HEK293 (cell line): ENCODE data around the gene SLX9.

ENCODE experiments used
- CTCF ChIA-PET: fragments of 350-600 bp; formaldehyde crosslinking; extraction: SDS; loops from one replicate; lab custom pipeline; 2021; ENCODE audit warnings: antibody characterized with exemption; lab: Yijun Ruan, JAX
- POLR2A ChIA-PET: fragments of 300-600 bp; formaldehyde crosslinking; extraction: SDS; loops from one replicate; lab custom pipeline; 2020; ENCODE audit warnings: antibody characterized with exemption, inconsistent platforms; lab: Yijun Ruan, JAX
- H3K27ac ChIP-seq: fragments of 200-500 bp; sonication (Bioruptor generic); 2 replicates; pipeline ENCODE4 v1.5.1; 2014; ENCODE audit warnings: low read depth, low read length, control low read depth, inconsistent platforms; ENCODE audit errors: extremely low read depth
- H3K36me3 ChIP-seq, 2 experiments: fragments of 200-500 bp in 1 of 2; sonication (Bioruptor generic) in 1 of 2; 1 replicate in 1 of 2; 2 replicates in 1 of 2; pipeline ENCODE4 v1.5.1; 2014 to 2017; ENCODE audit warnings: inconsistent platforms in 2 of 2, low read length in 2 of 2; ENCODE audit not compliant: control insufficient read depth in 2 of 2, insufficient read depth in 1 of 2
- H3K4me1 ChIP-seq: fragments of 200-500 bp; sonication (Bioruptor generic); 2 replicates; pipeline ENCODE4 v1.5.1; 2014; ENCODE audit warnings: mild to moderate bottlenecking, low read length, inconsistent platforms; ENCODE audit not compliant: control insufficient read depth, insufficient read depth
- H3K4me3 ChIP-seq: 2 replicates; pipeline ENCODE4 v1.5.1; 2011; ENCODE audit warnings: low read depth, mild to moderate bottlenecking, control low read depth, low read length, moderate library complexity
- H3K9me3 ChIP-seq: fragments of 200-500 bp; sonication (Bioruptor generic); 2 replicates; pipeline ENCODE4 v1.5.1; 2014; ENCODE audit warnings: low read depth, low read length, inconsistent platforms; ENCODE audit not compliant: control insufficient read depth, insufficient read depth
- BCL11B ChIP-seq: fragments of 450-650 bp; formaldehyde crosslinking; IDR thresholded peaks from 2 replicates; pipeline ENCODE4 v1.5.1; 2016; ENCODE audit warnings: low read depth, missing biosample characterization, missing genetic modification characterization
- KLF7 ChIP-seq: fragments of 450-650 bp; formaldehyde crosslinking; IDR thresholded peaks from 2 replicates; pipeline ENCODE4 v1.5.1; 2016; ENCODE audit warnings: missing biosample characterization, missing genetic modification characterization, borderline replicate concordance
- MYNN ChIP-seq: fragments of 450-650 bp; formaldehyde crosslinking; IDR thresholded peaks from 2 replicates; pipeline ENCODE4 v1.5.1; 2016; ENCODE audit warnings: missing biosample characterization, missing genetic modification characterization, borderline replicate concordance
- RBAK ChIP-seq: fragments of 450-650 bp; formaldehyde crosslinking; IDR thresholded peaks from 2 replicates; pipeline ENCODE4 v1.5.1; 2016; ENCODE audit warnings: missing biosample characterization, missing genetic modification characterization
- SETDB1 ChIP-seq: IDR thresholded peaks from one replicate; pipeline ENCODE4 v1.6.1; 2017; ENCODE audit warnings: mild to moderate bottlenecking, low read length, moderate library complexity, mixed read lengths; ENCODE audit not compliant: insufficient read length
- ZBTB49 ChIP-seq: fragments of 450-650 bp; formaldehyde crosslinking; IDR thresholded peaks from 2 replicates; pipeline ENCODE4 v1.5.1; 2016; ENCODE audit warnings: missing biosample characterization, missing genetic modification characterization, low read depth
- ZBTB8A ChIP-seq: fragments of 450-650 bp; formaldehyde crosslinking; IDR thresholded peaks from 2 replicates; pipeline ENCODE4 v1.5.1; 2016; ENCODE audit warnings: missing biosample characterization, missing genetic modification characterization
- ZIC2 ChIP-seq: fragments of 450-650 bp; formaldehyde crosslinking; IDR thresholded peaks from 2 replicates; pipeline ENCODE4 v1.5.1; 2016; ENCODE audit warnings: missing biosample characterization, missing genetic modification characterization
- ZNF133 ChIP-seq: fragments of 450-650 bp; formaldehyde crosslinking; IDR thresholded peaks from 2 replicates; pipeline ENCODE4 v1.5.1; 2016; ENCODE audit warnings: missing biosample characterization, missing genetic modification characterization
- ZNF221 ChIP-seq: fragments of 450-650 bp; formaldehyde crosslinking; IDR thresholded peaks from 2 replicates; pipeline ENCODE4 v1.5.1; 2017; ENCODE audit warnings: missing biosample characterization, missing genetic modification characterization, borderline replicate concordance
- ZNF274 ChIP-seq, 2 experiments: fragments of 200-500 bp in 1 of 2; fragments of 450-650 bp in 1 of 2; sonication (Bioruptor generic) in 1 of 2; formaldehyde crosslinking in 1 of 2; IDR thresholded peaks; 2 replicates each; pipeline versions ENCODE4 v1.5.1 to v1.6.1; 2014 to 2016; ENCODE audit warnings: borderline replicate concordance in 1 of 2, inconsistent platforms in 1 of 2, low read length in 1 of 2, missing biosample characterization in 1 of 2, missing genetic modification characterization in 1 of 2
- ZNF513 ChIP-seq: fragments of 450-650 bp; IDR thresholded peaks from 2 replicates; pipeline ENCODE4 v1.5.1; 2018; ENCODE audit warnings: missing biosample characterization, missing genetic modification characterization
- TF ChIP-seq, protein P1 (sequence below): fragments of 450-650 bp; formaldehyde crosslinking; IDR thresholded peaks from 2 replicates; pipeline ENCODE4 v1.5.1; 2016; ENCODE audit warnings: missing biosample characterization, missing genetic modification characterization, borderline replicate concordance
- TF ChIP-seq, protein P2 (sequence below): fragments of 450-650 bp; formaldehyde crosslinking; IDR thresholded peaks from 2 replicates; pipeline ENCODE4 v1.5.1; 2017; ENCODE audit warnings: missing biosample characterization, missing genetic modification characterization
- TF ChIP-seq, protein P3 (sequence below): fragments of 450-650 bp; formaldehyde crosslinking; IDR thresholded peaks from 2 replicates; pipeline ENCODE4 v1.5.1; 2016; ENCODE audit warnings: missing biosample characterization, missing genetic modification characterization
- TF ChIP-seq, protein P4 (sequence below): fragments of 450-650 bp; formaldehyde crosslinking; conservative IDR thresholded peaks from 2 replicates; pipeline ENCODE4 v1.5.1; 2016; ENCODE audit warnings: low read depth, missing biosample characterization, missing genetic modification characterization

SLX9 gene

DNA sequence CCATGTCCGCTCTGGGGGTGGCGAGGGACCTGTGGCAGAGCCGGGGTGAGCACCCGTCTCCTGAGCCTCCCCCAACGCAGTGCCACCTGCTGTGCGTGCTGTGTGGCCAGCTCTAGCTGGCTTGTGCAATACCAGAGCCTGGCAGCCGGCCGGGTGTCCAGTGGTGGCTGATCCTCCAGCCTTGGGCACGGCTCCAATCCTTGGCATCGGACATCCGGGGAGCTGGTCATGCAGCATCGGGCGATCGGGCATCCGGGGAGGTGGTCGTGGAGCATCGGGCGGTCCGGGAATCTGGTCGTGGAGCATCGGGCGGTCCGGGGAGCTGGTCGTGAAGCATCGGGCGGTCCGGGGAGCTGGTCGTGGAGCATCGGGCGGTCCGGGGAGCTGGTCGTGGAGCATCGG is 8.1 kb downstream of the SLX9 start (continued):
- TF ChIP-seq, protein P1, sequence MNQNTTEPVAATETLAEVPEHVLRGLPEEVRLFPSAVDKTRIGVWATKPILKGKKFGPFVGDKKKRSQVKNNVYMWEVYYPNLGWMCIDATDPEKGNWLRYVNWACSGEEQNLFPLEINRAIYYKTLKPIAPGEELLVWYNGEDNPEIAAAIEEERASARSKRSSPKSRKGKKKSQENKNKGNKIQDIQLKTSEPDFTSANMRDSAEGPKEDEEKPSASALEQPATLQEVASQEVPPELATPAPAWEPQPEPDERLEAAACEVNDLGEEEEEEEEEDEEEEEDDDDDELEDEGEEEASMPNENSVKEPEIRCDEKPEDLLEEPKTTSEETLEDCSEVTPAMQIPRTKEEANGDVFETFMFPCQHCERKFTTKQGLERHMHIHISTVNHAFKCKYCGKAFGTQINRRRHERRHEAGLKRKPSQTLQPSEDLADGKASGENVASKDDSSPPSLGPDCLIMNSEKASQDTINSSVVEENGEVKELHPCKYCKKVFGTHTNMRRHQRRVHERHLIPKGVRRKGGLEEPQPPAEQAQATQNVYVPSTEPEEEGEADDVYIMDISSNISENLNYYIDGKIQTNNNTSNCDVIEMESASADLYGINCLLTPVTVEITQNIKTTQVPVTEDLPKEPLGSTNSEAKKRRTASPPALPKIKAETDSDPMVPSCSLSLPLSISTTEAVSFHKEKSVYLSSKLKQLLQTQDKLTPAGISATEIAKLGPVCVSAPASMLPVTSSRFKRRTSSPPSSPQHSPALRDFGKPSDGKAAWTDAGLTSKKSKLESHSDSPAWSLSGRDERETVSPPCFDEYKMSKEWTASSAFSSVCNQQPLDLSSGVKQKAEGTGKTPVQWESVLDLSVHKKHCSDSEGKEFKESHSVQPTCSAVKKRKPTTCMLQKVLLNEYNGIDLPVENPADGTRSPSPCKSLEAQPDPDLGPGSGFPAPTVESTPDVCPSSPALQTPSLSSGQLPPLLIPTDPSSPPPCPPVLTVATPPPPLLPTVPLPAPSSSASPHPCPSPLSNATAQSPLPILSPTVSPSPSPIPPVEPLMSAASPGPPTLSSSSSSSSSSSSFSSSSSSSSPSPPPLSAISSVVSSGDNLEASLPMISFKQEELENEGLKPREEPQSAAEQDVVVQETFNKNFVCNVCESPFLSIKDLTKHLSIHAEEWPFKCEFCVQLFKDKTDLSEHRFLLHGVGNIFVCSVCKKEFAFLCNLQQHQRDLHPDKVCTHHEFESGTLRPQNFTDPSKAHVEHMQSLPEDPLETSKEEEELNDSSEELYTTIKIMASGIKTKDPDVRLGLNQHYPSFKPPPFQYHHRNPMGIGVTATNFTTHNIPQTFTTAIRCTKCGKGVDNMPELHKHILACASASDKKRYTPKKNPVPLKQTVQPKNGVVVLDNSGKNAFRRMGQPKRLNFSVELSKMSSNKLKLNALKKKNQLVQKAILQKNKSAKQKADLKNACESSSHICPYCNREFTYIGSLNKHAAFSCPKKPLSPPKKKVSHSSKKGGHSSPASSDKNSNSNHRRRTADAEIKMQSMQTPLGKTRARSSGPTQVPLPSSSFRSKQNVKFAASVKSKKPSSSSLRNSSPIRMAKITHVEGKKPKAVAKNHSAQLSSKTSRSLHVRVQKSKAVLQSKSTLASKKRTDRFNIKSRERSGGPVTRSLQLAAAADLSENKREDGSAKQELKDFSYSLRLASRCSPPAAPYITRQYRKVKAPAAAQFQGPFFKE (tag by site-specific recombination) = no peak
- TF ChIP-seq ZNF221 (tag by site-specific recombination) (no peak), ZNF274 (IDR thresholded peaks at IDR 0.05; ENCODE audit: low read length) (no peak), ZNF274 (tag by site-specific recombination; IDR thresholded peaks at IDR 0.05; ENCODE audit: borderline replicate concordance) (no peak), RBAK (tag by site-specific recombination) (no peak), KLF7 (tag by site-specific recombination) (no peak), BCL11B (no peak), ZIC2 (tag by site-specific recombination) (no peak), SETDB1 (no peak), ZBTB49 (tag by site-specific recombination) (no peak), ZBTB8A (tag by site-specific recombination) (no peak), ZNF133 (tag by site-specific recombination) (no peak), MYNN (tag by site-specific recombination) (no peak)
- TF ChIP-seq, protein P2, sequence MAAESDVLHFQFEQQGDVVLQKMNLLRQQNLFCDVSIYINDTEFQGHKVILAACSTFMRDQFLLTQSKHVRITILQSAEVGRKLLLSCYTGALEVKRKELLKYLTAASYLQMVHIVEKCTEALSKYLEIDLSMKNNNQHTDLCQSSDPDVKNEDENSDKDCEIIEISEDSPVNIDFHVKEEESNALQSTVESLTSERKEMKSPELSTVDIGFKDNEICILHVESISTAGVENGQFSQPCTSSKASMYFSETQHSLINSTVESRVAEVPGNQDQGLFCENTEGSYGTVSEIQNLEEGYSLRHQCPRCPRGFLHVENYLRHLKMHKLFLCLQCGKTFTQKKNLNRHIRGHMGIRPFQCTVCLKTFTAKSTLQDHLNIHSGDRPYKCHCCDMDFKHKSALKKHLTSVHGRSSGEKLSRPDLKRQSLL (tag by site-specific recombination) = no peak

DNA sequence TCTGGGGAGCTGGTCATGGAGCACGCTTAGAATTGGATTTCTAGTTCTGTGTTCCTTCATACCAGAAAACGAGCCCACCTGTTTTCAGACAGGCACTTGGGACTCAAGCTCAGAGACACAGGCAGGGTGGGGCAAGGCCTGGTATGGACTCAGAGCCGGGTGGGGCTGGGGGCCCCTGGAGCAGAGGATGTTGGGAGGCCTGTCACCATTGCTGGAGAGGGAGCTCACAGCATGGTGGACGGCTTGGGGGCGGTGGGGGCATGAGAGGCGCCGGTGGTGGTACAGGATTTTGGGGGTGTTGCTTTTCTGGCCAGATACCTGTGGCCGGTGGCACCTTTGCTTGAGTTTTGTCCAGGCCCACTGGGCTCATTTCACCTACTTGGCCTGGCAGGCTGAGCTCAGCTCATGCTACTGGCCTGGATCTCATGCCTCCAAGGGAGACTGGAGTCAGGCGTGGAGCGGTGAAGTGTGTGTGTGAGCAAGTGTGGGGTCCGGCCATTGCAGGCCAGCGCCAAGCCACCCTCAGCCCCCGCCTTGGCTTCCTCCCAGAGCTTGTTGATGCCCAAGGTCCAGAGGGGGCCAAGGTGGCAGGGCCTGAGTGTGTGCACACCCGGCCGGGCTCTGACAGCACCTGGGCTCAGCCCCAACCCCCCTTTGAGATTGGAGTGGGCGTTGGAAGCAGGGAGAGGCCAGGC is 8.7 kb downstream of the SLX9 start:
- ChIA-PET CTCF (interaction anchor here (0.5 to 15.2 kb wide), 15 partner anchors 8 to 933 kb away, joined by 3 to 333 read pairs (median 4); partner anchors contain the start of gene SLX9), POLR2A (interaction anchor here (0.9 to 1.2 kb wide), 2 partner anchors 9 to 189 kb away, joined by 3 to 4 read pairs; partner anchors contain the start of gene SLX9)
- Histone ChIP-seq H3K27ac (no peak overlapping the region), H3K9me3 (no peaks in the 10 kb centered on the region), H3K4me3 (no peak overlapping the region), H3K36me3 (peaks cover 3 to 72% of the 10 kb centered on the region in 2 experiments; a peak in 2 of 3 replicates), H3K4me1 (no peaks in the 10 kb centered on the region)
- TF ChIP-seq, protein P3, sequence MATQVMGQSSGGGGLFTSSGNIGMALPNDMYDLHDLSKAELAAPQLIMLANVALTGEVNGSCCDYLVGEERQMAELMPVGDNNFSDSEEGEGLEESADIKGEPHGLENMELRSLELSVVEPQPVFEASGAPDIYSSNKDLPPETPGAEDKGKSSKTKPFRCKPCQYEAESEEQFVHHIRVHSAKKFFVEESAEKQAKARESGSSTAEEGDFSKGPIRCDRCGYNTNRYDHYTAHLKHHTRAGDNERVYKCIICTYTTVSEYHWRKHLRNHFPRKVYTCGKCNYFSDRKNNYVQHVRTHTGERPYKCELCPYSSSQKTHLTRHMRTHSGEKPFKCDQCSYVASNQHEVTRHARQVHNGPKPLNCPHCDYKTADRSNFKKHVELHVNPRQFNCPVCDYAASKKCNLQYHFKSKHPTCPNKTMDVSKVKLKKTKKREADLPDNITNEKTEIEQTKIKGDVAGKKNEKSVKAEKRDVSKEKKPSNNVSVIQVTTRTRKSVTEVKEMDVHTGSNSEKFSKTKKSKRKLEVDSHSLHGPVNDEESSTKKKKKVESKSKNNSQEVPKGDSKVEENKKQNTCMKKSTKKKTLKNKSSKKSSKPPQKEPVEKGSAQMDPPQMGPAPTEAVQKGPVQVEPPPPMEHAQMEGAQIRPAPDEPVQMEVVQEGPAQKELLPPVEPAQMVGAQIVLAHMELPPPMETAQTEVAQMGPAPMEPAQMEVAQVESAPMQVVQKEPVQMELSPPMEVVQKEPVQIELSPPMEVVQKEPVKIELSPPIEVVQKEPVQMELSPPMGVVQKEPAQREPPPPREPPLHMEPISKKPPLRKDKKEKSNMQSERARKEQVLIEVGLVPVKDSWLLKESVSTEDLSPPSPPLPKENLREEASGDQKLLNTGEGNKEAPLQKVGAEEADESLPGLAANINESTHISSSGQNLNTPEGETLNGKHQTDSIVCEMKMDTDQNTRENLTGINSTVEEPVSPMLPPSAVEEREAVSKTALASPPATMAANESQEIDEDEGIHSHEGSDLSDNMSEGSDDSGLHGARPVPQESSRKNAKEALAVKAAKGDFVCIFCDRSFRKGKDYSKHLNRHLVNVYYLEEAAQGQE = no peak
- TF ChIP-seq ZNF513 = no peak
- TF ChIP-seq, protein P4, sequence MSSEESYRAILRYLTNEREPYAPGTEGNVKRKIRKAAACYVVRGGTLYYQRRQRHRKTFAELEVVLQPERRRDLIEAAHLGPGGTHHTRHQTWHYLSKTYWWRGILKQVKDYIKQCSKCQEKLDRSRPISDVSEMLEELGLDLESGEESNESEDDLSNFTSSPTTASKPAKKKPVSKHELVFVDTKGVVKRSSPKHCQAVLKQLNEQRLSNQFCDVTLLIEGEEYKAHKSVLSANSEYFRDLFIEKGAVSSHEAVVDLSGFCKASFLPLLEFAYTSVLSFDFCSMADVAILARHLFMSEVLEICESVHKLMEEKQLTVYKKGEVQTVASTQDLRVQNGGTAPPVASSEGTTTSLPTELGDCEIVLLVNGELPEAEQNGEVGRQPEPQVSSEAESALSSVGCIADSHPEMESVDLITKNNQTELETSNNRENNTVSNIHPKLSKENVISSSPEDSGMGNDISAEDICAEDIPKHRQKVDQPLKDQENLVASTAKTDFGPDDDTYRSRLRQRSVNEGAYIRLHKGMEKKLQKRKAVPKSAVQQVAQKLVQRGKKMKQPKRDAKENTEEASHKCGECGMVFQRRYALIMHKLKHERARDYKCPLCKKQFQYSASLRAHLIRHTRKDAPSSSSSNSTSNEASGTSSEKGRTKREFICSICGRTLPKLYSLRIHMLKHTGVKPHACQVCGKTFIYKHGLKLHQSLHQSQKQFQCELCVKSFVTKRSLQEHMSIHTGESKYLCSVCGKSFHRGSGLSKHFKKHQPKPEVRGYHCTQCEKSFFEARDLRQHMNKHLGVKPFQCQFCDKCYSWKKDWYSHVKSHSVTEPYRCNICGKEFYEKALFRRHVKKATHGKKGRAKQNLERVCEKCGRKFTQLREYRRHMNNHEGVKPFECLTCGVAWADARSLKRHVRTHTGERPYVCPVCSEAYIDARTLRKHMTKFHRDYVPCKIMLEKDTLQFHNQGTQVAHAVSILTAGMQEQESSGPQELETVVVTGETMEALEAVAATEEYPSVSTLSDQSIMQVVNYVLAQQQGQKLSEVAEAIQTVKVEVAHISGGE (tag by site-specific recombination) = no peak
